Activated CD4-positive, alpha-beta T cell treated with anti-CD3 and anti-CD28 coated beads for 1 hour (primary cell): ENCODE results near the gene CKAP4.

Experiments used
- DNase-seq: peaks from one replicate; pipeline ENCODE4 v3.0.0-alpha.2; 2020

Gene CKAP4

GRCh38 chr12:106273491-106273890 lies 25.7 kb upstream of the CKAP4 start:
- DNase-seq, result no peak

DNA sequence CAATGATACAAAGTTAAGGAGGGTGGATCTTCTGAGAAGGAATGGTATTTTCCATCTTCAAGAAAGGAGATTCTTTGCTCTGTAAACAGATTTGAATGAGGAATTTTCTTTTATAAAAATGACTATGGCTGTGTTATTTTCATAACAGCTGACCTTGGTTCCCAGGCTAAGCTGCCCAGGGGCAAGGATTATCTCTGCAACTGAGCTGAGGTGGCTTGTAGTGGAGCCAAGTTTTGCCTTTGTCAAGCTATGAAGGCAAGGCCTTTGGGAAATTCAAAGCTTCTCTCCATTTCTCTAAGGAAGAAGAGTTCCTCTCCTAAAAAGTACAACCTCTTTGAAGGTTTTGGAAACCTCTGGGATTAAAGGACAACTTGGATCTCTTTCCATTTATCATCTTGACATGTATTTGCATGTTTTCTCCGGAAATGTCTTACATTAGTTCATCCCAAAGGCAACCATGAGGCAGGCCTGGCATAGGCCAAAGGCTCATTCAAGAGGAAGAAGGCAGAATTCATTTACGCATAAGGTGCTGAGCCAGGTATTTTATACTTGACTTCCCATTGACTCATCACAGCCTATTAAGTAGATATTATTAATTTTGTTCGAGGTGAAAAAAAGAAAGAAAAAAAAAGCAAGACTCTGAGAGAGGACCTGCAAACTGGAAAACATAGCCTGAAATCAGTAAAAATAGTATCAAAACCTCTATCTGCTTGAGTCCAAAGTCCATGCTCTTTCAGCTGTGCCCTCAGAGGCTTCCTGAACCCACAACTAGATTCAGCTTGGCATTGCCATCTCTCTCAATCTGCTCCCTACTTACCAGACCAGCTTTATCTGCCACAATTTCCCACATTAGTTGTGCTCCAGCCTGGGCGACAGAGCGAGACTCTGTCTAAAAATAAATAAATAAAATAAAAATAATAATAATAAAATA lies 24.0 kb upstream of the CKAP4 start:
- no peak for DNase-seq

DNA sequence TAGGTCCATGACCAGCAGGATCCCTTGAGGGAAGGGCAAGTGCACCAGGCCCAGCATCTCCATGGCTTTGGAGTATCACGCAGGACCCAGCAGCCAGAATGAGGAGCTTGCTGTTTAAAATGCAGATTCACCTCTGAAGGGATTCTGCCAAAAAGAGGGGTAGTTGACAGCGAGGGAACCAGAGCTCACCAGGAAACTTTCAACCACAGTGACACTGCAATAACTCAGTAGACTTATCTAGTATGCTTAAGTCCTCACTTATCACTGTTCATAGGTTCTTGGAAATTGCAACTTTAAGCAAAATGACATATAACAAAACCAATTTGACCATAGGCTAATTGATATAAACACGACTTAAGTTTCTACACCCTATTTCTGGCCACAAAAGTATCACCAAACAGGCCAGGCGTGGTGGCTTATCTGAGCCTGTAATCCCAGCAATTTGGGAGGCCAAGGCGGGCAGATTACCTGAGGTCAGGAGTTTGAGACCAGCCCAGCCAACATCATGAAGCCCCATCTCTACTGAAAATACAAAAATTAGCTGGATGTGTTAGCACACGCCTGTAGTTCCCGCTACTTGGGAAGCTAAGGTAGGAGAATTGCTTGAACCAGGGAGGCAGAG lies 21.4 kb upstream of the CKAP4 start:
- DNase-seq, result no peak

DNA sequence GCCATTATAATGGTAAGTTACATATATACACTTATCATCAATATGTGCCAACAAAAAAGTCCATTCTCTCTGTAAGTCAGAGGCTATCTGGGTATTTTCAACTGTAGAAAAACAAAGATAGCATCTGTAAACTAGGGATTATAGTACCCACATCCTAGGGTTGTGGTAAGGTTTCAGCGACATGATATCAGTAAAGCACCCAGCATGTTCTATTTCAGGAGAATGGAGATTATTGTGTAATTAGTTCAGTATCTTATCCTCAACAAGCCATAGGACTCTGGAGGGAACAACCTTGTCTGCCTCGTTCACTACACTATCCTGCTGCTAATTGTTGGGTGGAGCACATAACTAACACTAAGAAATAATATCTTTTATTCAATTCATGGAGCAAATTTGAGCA lies 19.7 kb upstream of the CKAP4 start:
- no peak for DNase-seq

DNA sequence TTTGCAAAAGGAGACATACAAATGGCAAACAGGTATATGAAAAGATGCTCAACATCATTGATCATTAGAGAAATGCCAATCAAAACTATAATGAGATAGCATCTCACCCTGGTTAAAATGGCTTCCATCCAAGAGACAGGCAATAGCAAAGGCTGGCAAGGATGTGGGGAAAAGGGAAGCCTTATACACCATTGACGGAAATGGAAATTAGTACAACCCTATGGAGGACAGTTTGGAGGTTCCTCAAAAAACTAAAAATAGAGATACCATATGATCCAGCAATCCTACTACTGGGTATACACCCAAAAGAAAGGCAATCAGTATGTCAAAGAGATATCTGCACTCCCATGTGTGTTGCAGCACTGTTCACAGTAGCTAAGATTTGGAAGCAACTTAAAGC lies 17.3 kb upstream of the CKAP4 start:
- no peak for DNase-seq

GRCh38 chr12:106258935-106259334 lies 11.1 kb upstream of the CKAP4 start:
- DNase-seq, result no peak

- DNase-seq, result no peak
Measured at GRCh38 chr12:106258226-106258625, 10.4 kb upstream of the CKAP4 start.

GRCh38 chr12:106256524-106256923 lies 8.7 kb upstream of the CKAP4 start:
- DNase-seq, result no peak

DNA sequence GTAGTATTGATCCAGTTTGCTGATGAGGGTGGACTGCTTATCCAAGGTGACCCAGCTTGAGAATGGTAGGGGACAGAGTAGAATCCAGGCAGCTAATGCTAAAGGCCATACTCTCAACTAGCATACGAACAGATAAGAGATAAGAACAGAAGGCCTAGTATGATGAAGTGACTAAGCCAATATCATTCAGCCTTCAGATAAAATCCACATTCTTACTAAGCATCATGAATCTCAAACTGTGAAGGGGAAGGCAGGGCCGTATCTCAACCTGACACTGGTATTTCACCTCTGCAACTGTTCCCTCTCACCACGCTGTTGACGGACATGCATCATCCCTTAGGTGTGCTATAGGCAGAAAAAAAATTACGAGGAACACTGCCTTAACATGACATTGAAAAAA lies 8.1 kb upstream of the CKAP4 start:
- no peak for DNase-seq

- DNase-seq, result no peak
Measured at GRCh38 chr12:106255493-106255892, 7.7 kb upstream of the CKAP4 start.

- DNase-seq, result no peak
Measured at GRCh38 chr12:106254724-106255123, 6.9 kb upstream of the CKAP4 start.

GRCh38 chr12:106251631-106252455 lies 4.0 kb upstream of the CKAP4 start:
- DNase-seq, result no peak

GRCh38 chr12:106249411-106250135 lies 1.8 kb upstream of the CKAP4 start:
- DNase-seq, result no peak

- DNase-seq, result no peak
Measured at GRCh38 chr12:106248846-106249371, 1.1 kb upstream of the CKAP4 start.

- no peak for DNase-seq
Measured at GRCh38 chr12:106248312-106248845, 559 bp upstream of the CKAP4 start.

- DNase-seq, result peak; percentile 48
Measured at GRCh38 chr12:106246891-106247673, 738 bp downstream of the CKAP4 start.

- DNase-seq, result no peak
Measured at GRCh38 chr12:106245767-106246166, 2.1 kb downstream of the CKAP4 start.

- DNase-seq, result no peak
Measured at GRCh38 chr12:106243620-106244019, 4.2 kb downstream of the CKAP4 start.

DNA sequence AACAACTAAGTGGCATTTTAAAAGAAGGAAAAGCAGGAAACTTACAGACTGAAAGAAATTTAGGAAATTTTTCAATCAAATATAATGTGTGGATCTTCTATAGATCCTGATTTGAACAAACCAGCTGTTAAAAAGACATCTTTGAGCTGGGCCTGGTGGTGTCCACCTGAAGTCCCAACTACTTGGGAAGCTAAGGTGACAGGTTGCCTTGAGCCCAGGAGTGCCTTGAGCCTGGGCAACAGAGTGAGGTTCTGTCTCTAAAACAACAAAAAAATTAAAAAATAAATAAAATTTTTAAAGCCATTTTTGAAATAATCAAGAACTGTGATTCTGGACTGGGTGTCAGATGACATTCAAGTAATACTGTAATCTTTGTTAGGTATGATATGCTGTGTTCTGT lies 7.0 kb downstream of the CKAP4 start:
- no peak for DNase-seq

GRCh38 chr12:106239951-106240335 lies 7.9 kb downstream of the CKAP4 start:
- no peak for DNase-seq

GRCh38 chr12:106239241-106239950 lies 8.4 kb downstream of the CKAP4 start:
- no peak for DNase-seq
